ENCODE results near the gene FOXN3. TPM values are rescaled to one million over a fixed set of nuclear protein-coding genes. Genes with fewer than 3 reads are reported as not detected.

Gene FOXN3
- polyA plus RNA-seq, 2 of the 4 experiments (the other 2 are of a cell fraction), result 6.0 to 6.4 TPM

DNA sequence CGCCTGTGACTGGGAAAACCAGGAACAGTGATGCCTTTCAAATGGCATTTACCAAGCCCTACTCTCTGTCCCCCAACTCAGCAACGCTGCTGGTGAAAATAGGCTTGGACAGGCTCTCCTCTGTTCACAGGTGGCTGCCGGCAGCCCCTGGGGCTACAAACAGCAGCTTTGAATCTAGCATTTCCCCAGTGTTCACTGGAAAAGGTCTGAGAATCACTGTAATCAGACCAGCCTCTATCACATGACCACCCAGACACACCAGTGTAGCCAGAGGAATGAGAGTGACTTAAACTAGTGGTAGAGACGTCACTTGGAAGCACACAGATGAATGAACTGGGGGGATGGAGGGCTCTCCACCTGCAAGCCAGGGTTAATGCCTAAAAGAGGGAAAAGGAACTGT, 151.8 kb downstream of the FOXN3 start:
- ChIA-PET CTCF (interaction anchor here (1.1 kb wide), 1 partner anchor 11 kb away, joined by 3 read pairs; no protein-coding TSS in a partner anchor), POLR2A (no interaction called here)
- ATAC-seq, result no peak
- 72% methylated on average over 4 of the region's 4 CpGs for WGBS (ENCODE audit: missing lambda C conversion rate)
- no peak for TF ChIP-seq RAD21 (conservative IDR thresholded peaks at IDR 0.05 in 1 of 2, IDR thresholded peaks at IDR 0.05 in 1 of 2)
- no peak for TF ChIP-seq NFE2L2 (conservative IDR thresholded peaks at IDR 0.05; ENCODE audit: low read length)
- no peak for TF ChIP-seq MAFK (IDR thresholded peaks at IDR 0.05; ENCODE audit: partially characterized antibody)
- TF ChIP-seq, protein P1, sequence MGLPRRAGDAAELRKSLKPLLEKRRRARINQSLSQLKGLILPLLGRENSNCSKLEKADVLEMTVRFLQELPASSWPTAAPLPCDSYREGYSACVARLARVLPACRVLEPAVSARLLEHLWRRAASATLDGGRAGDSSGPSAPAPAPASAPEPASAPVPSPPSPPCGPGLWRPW (IDR thresholded peaks at IDR 0.05), result no peak
- no peak for TF ChIP-seq NPAS2 (CRISPR knock-in tag; IDR thresholded peaks at IDR 0.05; ENCODE audit: borderline replicate concordance)
- TF ChIP-seq, protein P2, sequence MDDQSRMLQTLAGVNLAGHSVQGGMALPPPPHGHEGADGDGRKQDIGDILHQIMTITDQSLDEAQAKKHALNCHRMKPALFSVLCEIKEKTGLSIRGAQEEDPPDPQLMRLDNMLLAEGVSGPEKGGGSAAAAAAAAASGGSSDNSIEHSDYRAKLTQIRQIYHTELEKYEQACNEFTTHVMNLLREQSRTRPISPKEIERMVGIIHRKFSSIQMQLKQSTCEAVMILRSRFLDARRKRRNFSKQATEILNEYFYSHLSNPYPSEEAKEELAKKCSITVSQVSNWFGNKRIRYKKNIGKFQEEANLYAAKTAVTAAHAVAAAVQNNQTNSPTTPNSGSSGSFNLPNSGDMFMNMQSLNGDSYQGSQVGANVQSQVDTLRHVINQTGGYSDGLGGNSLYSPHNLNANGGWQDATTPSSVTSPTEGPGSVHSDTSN (IDR thresholded peaks at IDR 0.05), result no peak
- no peak for TF ChIP-seq NR3C1 (IDR thresholded peaks at IDR 0.05)
- TF ChIP-seq ESRRA (IDR thresholded peaks at IDR 0.05; ENCODE audit: borderline replicate concordance, low read length), result no peak
- TF ChIP-seq, protein P3, sequence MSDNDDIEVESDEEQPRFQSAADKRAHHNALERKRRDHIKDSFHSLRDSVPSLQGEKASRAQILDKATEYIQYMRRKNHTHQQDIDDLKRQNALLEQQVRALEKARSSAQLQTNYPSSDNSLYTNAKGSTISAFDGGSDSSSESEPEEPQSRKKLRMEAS (IDR thresholded peaks at IDR 0.05), result no peak
- TF ChIP-seq, protein P4, sequence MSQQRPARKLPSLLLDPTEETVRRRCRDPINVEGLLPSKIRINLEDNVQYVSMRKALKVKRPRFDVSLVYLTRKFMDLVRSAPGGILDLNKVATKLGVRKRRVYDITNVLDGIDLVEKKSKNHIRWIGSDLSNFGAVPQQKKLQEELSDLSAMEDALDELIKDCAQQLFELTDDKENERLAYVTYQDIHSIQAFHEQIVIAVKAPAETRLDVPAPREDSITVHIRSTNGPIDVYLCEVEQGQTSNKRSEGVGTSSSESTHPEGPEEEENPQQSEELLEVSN (IDR thresholded peaks at IDR 0.05; ENCODE audit: borderline replicate concordance, low read depth), result no peak
- no peak for TF ChIP-seq ZC3H11A (IDR thresholded peaks at IDR 0.05)
- Histone ChIP-seq H3K9me3 (no peaks in the 10 kb centered on the region), H3K4me3 (no peak overlapping the region), H3K4me2 (no peak overlapping the region), H3K27ac (no peak overlapping the region), H3K4me1 (no peaks in the 10 kb centered on the region)
- no peak for DNase-seq (ENCODE audit: low read depth in 1 of 2, low spot score in 1 of 2)
- no peak for FAIRE-seq

DNA sequence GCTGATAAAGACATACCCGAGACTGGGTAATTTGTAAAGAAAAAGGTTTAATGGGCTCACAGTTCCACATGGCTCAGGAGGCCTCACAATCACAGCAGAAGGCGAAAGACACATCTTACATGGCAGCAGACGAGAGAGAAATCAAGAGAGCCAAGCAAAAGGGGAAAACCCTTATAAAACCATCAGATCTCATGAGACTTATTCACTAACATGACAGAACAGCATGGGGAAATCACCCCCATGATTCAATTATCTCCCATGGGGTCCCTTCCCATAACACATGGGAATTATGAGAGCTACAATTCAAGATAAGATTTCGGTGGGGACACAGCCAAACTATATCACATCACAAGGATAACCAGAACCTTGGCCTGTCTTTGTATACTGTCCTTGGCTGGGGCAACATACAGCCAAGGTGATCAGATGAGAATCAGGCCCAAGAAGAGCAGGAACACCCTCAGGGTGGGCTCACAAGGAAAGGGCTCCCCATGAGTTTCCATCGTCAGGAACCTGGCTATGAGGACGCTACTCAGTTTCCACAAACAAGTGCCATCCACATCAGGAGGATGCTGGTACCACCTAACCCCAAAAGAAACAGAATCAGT, 152.7 kb downstream of the FOXN3 start:
- DNase-seq (ENCODE audit: low read depth in 1 of 2, low spot score in 1 of 2) (no peak), FAIRE-seq (no peak), ATAC-seq (no peak)
- H3K4me3 ChIP-seq, result no peak overlapping the region
- no peak overlapping the region for H3K27ac ChIP-seq
- H3K9me3 ChIP-seq, result no peaks in the 10 kb centered on the region
- 63% methylated on average over 6 of the region's 6 CpGs for WGBS (ENCODE audit: missing lambda C conversion rate)
- no peak overlapping the region for H3K4me2 ChIP-seq
- ChIA-PET POLR2A (no interaction called here), CTCF (interaction anchor here (1.1 kb wide), 1 partner anchor 10 kb away, joined by 3 read pairs; no protein-coding TSS in a partner anchor)
- H3K4me1 ChIP-seq, result no peaks in the 10 kb centered on the region
- TF ChIP-seq JUN (IDR thresholded peaks at IDR 0.05) (no peak), CBX8 (IDR thresholded peaks at IDR 0.05) (no peak), TP53 (CRISPR knock-in tag; IDR thresholded peaks at IDR 0.05) (no peak)

DNA sequence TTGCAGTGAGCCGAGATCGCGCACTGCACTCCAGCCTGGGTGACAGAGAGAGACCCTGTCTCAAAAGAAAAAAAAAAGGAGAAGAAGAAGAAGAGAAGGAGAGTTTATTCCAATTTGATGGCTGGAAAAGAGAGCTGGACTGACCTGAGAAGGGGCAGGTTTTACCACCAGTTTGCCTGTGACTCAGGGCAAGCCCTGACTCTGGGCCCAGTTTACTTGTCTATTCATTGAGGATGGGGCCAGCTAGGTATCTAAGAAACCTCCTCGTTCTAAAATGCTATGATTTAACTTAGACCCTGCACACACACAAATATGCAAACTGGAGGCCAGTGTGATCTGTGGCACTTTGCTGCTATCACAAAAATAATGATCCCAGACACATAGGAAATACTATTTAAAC, 155.0 kb downstream of the FOXN3 start:
- DNase-seq (ENCODE audit: low read depth in 1 of 2, low spot score in 1 of 2) (no peak), FAIRE-seq (no peak), ATAC-seq (no peak)
- Histone ChIP-seq H3K9me3 (no peaks in the 10 kb centered on the region), H3K4me2 (no peak overlapping the region), H3K27ac (no peak overlapping the region), H3K4me1 (no peaks in the 10 kb centered on the region), H3K4me3 (no peak overlapping the region)
- WGBS (ENCODE audit: missing lambda C conversion rate), result 85% methylated on average over 4 of the region's 4 CpGs
- ChIA-PET CTCF (interaction anchor here (0.6 kb wide), 2 partner anchors 679 to 811 kb away, joined by 3 to 4 read pairs; no protein-coding TSS in a partner anchor), POLR2A (no interaction called here)
- TF ChIP-seq TFCP2L1 (CRISPR knock-in tag; IDR thresholded peaks at IDR 0.05), result no peak
- no peak for TF ChIP-seq CHD4 (IDR thresholded peaks at IDR 0.05; ENCODE audit: borderline replicate concordance)
- TF ChIP-seq ZFP36 (IDR thresholded peaks at IDR 0.05; ENCODE audit: borderline replicate concordance, partially characterized antibody), result no peak
- TF ChIP-seq KDM5A (IDR thresholded peaks at IDR 0.05), result no peak
- TF ChIP-seq CBX2 (IDR thresholded peaks at IDR 0.05; ENCODE audit: borderline replicate concordance, low read depth), result no peak
- no peak for TF ChIP-seq ZSCAN20 (CRISPR knock-in tag; IDR thresholded peaks at IDR 0.05)
- TF ChIP-seq, protein P5, sequence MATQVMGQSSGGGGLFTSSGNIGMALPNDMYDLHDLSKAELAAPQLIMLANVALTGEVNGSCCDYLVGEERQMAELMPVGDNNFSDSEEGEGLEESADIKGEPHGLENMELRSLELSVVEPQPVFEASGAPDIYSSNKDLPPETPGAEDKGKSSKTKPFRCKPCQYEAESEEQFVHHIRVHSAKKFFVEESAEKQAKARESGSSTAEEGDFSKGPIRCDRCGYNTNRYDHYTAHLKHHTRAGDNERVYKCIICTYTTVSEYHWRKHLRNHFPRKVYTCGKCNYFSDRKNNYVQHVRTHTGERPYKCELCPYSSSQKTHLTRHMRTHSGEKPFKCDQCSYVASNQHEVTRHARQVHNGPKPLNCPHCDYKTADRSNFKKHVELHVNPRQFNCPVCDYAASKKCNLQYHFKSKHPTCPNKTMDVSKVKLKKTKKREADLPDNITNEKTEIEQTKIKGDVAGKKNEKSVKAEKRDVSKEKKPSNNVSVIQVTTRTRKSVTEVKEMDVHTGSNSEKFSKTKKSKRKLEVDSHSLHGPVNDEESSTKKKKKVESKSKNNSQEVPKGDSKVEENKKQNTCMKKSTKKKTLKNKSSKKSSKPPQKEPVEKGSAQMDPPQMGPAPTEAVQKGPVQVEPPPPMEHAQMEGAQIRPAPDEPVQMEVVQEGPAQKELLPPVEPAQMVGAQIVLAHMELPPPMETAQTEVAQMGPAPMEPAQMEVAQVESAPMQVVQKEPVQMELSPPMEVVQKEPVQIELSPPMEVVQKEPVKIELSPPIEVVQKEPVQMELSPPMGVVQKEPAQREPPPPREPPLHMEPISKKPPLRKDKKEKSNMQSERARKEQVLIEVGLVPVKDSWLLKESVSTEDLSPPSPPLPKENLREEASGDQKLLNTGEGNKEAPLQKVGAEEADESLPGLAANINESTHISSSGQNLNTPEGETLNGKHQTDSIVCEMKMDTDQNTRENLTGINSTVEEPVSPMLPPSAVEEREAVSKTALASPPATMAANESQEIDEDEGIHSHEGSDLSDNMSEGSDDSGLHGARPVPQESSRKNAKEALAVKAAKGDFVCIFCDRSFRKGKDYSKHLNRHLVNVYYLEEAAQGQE (IDR thresholded peaks at IDR 0.05), result no peak
- no peak for TF ChIP-seq NFE2L2 (conservative IDR thresholded peaks at IDR 0.05; ENCODE audit: low read length)
- no peak for TF ChIP-seq MAFK (IDR thresholded peaks at IDR 0.05; ENCODE audit: partially characterized antibody)
- no peak for TF ChIP-seq JUNB (IDR thresholded peaks at IDR 0.05)
- TF ChIP-seq HOXB13 (CRISPR knock-in tag; IDR thresholded peaks at IDR 0.05; ENCODE audit: low read depth), result no peak
- TF ChIP-seq CEBPB (IDR thresholded peaks at IDR 0.05), result no peak
